Measurements from ENCODE around the gene KRT71.
"Not testable (repeated sequence)": the region's sequence is repeated elsewhere in the genome, so short reads cannot be mapped to it uniquely, and the experiment has no call there.

Gene KRT71

GRCh38 chr12:52521568-52522266 lies 31.2 kb downstream of the KRT71 start:
- DNase-seq (ENCODE audit: low read depth in 4 of 4, low spot score in 1 of 4) = no peak

GRCh38 chr12:52521175-52521567 lies 31.8 kb downstream of the KRT71 start:
- DNase-seq (ENCODE audit: low read depth in 4 of 4, low spot score in 1 of 4) = no peak

DNA sequence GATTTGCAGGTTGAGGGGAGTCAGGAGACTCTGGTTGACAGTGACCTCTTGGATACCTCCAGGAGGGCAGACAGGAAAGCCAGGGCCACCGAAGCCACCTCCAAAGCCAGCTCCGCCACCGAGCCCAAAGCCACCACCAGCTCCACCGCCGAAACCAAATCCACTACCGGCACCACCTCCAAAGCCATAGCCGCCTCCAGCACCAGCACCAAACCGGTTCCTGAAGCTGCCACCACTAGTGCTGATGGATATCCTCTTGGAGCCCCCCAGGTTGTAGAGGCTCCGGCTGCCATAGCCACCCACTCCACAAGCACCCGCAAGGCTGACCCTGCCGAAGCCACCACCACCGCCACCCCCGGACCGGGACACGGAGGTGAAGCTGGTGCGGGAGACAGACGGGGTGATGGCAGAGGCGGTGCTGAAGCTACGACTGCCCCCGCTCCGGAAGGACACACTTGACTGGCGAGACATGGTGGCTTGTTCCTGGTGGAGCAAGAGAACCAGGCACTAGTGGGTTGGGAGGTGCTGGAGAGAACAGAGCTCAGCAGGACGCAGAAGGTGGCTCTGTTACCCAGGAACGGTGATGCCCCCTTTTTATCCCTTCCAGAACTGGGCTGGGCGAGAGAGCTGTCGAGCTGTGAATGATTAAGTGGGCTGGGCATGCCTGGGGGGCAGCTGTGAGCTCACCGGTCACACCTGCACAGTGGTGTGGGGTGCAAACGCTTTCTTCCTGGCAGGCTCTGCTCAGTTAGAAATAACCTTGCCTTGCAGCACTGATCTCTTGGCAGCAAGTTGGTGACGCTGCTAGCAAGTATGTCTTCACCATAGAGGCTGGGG lies 32.9 kb downstream of the KRT71 start, which contains the start of gene KRT5:
Gene KRT5 (minus strand): TSS at position 569 of the 837 bp plus-strand sequence. CDS start 98 bp downstream, at position 471.
- DNase-seq (ENCODE audit: low read depth in 4 of 4, low spot score in 1 of 4) = no peak

DNA sequence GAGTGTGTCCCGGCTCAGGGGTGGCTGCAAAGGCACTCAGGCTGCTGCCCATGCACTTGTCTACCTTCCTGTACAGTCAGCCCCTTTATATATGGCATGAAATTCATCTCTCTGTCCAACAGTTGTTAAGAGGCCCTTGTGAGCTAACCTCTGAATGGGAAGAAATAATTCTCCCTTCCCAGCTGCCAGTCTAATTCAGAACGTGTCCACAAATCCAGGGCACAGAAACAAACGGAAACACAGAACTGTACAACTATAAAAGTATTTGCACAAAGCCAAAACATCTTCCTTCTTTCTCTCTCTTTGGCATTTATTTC lies 33.6 kb downstream of the KRT71 start:
- DNase-seq (ENCODE audit: low read depth in 4 of 4, low spot score in 1 of 4) = no peak

DNA sequence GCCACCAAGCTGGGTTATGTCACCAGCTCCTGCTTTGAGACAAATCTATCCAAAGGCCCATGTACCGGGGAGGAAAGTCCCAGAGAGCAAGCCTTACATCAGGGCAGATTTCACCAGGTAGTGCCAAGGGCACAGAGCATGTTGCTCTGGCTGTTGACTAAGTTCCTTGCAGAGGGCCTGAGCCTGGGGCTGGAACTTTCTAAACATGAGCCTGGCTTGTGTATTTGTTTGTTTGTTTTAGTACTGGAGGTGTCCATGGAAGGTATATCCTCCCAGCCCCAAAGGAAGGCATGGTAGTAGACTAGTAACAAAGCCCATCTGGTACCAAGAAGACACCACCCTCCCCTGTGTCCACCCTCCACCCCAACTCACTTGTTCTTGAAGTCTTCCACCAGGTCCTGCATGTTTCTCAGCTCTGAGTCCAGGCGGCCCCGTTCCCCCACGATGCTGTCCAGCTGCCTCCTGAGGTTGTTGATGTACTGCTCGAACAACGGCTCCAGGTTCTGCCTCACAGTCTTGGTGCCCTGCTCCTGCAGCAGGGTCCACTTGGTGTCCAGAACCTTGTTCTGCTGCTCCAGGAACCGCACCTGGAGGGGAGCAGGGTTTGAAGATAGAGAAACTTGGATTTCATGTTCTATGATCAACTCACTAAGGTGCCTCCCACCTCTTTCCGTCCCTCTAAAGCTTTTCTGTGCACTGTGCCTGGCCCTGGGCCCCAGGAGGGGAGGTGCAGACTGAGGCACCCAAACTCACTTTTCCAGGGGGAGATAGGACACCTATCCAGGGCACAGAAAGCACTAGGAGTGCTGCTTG lies 34.2 kb downstream of the KRT71 start:
- no peak for DNase-seq (ENCODE audit: low read depth in 4 of 4, low spot score in 1 of 4)

- no peak for DNase-seq (ENCODE audit: low read depth in 4 of 4, low spot score in 1 of 4)
Observed at GRCh38 chr12:52517888-52518287, 35.1 kb downstream of the KRT71 start.

GRCh38 chr12:52517005-52517835 lies 35.7 kb downstream of the KRT71 start:
- no peak for DNase-seq (ENCODE audit: low read depth in 4 of 4, low spot score in 1 of 4)

- no peak for DNase-seq (ENCODE audit: low read depth in 4 of 4, low spot score in 1 of 4)
Observed at GRCh38 chr12:52515927-52516831, 36.8 kb downstream of the KRT71 start.

DNA sequence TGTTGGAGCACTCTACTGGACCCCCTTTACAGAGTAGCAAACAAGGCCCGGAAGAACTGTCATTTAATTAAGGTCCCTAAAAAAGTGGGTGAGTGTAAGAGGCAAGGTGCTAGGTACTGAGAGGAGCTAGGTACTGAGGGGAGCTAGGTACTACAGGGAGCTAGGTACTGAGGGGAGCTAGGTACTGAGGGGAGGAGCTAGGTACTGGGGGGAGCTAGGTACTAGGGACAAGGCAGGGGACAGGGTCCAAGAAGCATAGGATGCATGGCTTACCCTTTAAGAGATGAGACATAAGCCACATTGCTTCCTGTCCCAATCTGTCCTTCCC lies 37.7 kb downstream of the KRT71 start:
- no peak for DNase-seq (ENCODE audit: low read depth in 4 of 4, low spot score in 1 of 4)

GRCh38 chr12:52514471-52515318 lies 38.2 kb downstream of the KRT71 start:
- DNase-seq (ENCODE audit: low read depth in 4 of 4, low spot score in 1 of 4) = no peak

GRCh38 chr12:52513736-52514135 lies 39.2 kb downstream of the KRT71 start:
- no peak for DNase-seq (ENCODE audit: low read depth in 4 of 4, low spot score in 1 of 4)

DNA sequence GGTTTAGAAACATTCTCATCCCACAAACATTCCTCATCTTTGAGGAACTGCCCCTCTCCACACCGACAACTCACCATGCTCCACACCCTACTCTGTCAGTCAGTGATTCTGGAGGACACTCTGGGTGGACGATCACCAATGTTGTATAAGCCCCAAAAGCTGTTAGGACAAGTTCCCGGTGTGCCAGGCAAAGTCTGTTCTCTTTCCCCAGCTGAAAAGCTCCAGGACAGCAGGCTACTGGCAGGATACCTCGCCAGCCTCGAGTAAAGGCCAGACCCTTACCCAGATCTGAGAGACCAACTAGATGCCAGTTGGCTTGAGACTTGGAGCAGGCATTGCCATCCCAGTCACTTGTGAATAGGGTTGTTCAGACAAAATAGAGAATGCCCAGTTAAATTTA lies 44.7 kb downstream of the KRT71 start:
- DNase-seq (ENCODE audit: low read depth in 4 of 4, low spot score in 1 of 4) = no peak

GRCh38 chr12:52506858-52507715 lies 45.9 kb downstream of the KRT71 start:
- no peak for DNase-seq (ENCODE audit: low read depth in 4 of 4, low spot score in 1 of 4)

GRCh38 chr12:52502877-52503276 lies 50.1 kb downstream of the KRT71 start:
- no peak for DNase-seq (ENCODE audit: low read depth in 4 of 4, low spot score in 1 of 4)

- no peak for DNase-seq (ENCODE audit: low read depth in 4 of 4, low spot score in 1 of 4)
Observed at GRCh38 chr12:52501490-52501889, 51.5 kb downstream of the KRT71 start.

- DNase-seq (ENCODE audit: low read depth in 4 of 4, low spot score in 1 of 4) = not testable (repeated sequence)
Observed at GRCh38 chr12:52500574-52500973, 52.4 kb downstream of the KRT71 start.

GRCh38 chr12:52499806-52500560 lies 53.0 kb downstream of the KRT71 start:
- DNase-seq (ENCODE audit: low read depth in 4 of 4, low spot score in 1 of 4) = no peak
